OCI-LY7 (cell line): ENCODE results near the gene DOCK3. TPM values are rescaled to one million over a fixed set of nuclear protein-coding genes. Genes with fewer than 3 reads are reported as not detected.

Experiments
- BruUV-seq: library from RNA; stranded (reverse); fragments of 400-500 nt; replicated peaks from 2 replicates; lab custom pipeline; 2021; lab: Mats Ljungman, UMichigan
- CTCF ChIA-PET: fragments of 300-600 bp; sonication (Branson Sonifier 250); formaldehyde crosslinking; loops from one replicate; lab custom pipeline; 2022; ENCODE audit warnings: antibody characterized with exemption; ENCODE audit not compliant: unreplicated experiment; lab: Charles Lee
- POLR2A ChIA-PET: fragments of 300-600 bp; sonication (Branson Sonifier 250); formaldehyde crosslinking; loops from one replicate; lab custom pipeline; 2022; ENCODE audit warnings: antibody characterized with exemption; lab: Charles Lee
- DNase-seq: peaks from one replicate; pipeline ENCODE4 v3.0.0-alpha.2; 2015; ENCODE audit warnings: low spot score
- H2AFZ ChIP-seq: fragments of 200-600 bp; sonication (generic), shearing (Covaris generic); 2 replicates; pipeline ENCODE4 v1.6.1; 2014; ENCODE audit warnings: mild to moderate bottlenecking, antibody characterized with exemption, low read length, moderate library complexity
- H3K27ac ChIP-seq: fragments of 200-600 bp; sonication (generic); 2 replicates; pipeline ENCODE4 v1.5.1; 2014; ENCODE audit warnings: mixed run types, low read depth, mild to moderate bottlenecking, moderate library complexity, low read length, inconsistent platforms; ENCODE audit not compliant: poor library complexity, severe bottlenecking
- H3K36me3 ChIP-seq: fragments of 200-600 bp; sonication (generic); 2 replicates; pipeline ENCODE4 v1.6.1; 2014; ENCODE audit warnings: mild to moderate bottlenecking, antibody characterized with exemption, low read length, moderate library complexity, mixed read lengths; ENCODE audit not compliant: insufficient read depth
- H3K4me1 ChIP-seq: fragments of 200-600 bp; sonication (generic); 2 replicates; pipeline ENCODE4 v1.5.1; 2014; ENCODE audit warnings: mild to moderate bottlenecking, low read length; ENCODE audit not compliant: insufficient read depth, poor library complexity, severe bottlenecking
- H3K4me2 ChIP-seq: fragments of 200-600 bp; sonication (generic); 2 replicates; pipeline ENCODE4 v1.6.1; 2014; ENCODE audit warnings: mild to moderate bottlenecking, low read length
- H3K4me3 ChIP-seq: fragments of 200-600 bp; sonication (generic); 2 replicates; pipeline ENCODE4 v1.5.1; 2014; ENCODE audit warnings: mild to moderate bottlenecking, low read depth, low read length; ENCODE audit not compliant: poor library complexity, severe bottlenecking
- H3K79me2 ChIP-seq: fragments of 200-600 bp; sonication (generic); 2 replicates; pipeline ENCODE4 v1.6.1; 2016; ENCODE audit warnings: low read depth, mild to moderate bottlenecking, low read length, moderate library complexity, mixed read lengths; ENCODE audit not compliant: insufficient read depth
- H3K9me2 ChIP-seq: fragments of 200-600 bp; sonication (generic); 2 replicates; pipeline ENCODE4 v1.6.1; 2016; ENCODE audit warnings: mild to moderate bottlenecking, low read length, mixed read lengths; ENCODE audit not compliant: insufficient read depth
- H3K9me3 ChIP-seq: fragments of 200-600 bp; sonication (generic); 2 replicates; pipeline ENCODE4 v1.6.1; 2014; ENCODE audit warnings: mild to moderate bottlenecking, mixed run types, low read length, mixed read lengths
- H4K20me1 ChIP-seq: fragments of 200-600 bp; sonication (generic); 2 replicates; pipeline ENCODE4 v1.6.1; 2014; ENCODE audit warnings: mild to moderate bottlenecking, antibody characterized with exemption, low read length, moderate library complexity, mixed read lengths; ENCODE audit not compliant: insufficient read depth
- EZH2phosphoT487 ChIP-seq: fragments of 200-600 bp; sonication (generic); IDR thresholded peaks from 2 replicates; pipeline ENCODE4 v1.6.1; 2018; ENCODE audit warnings: low read depth, borderline replicate concordance, mild to moderate bottlenecking, mixed run types, antibody characterized with exemption, low read length, moderate library complexity, mixed read lengths
- intact Hi-C: fragments of 100-400 bp; cut with micrococcal nuclease; formaldehyde crosslinking; loops from one replicate; pipeline ENCODE4 v1.10.0; 2022; ENCODE audit not compliant: unreplicated experiment
- total RNA-seq, 2 experiments: library from RNA; depleted of rRNA in 1 of 2; stranded (reverse); fragments of >200 nt in 1 of 2; shearing (Covaris generic) in 1 of 2; gene quantifications; 2 replicates each; pipeline ENCODE4 v1.2.3, GENCODE V29; 2014 to 2022
- TF ChIP-seq, protein P1 (sequence below): fragments of 200-600 bp; sonication (generic); conservative IDR thresholded peaks from 2 replicates; pipeline ENCODE4 v1.5.1; 2014; ENCODE audit warnings: mild to moderate bottlenecking, antibody characterized with exemption, low read length, moderate library complexity, mixed read lengths

DOCK3 gene
- total RNA-seq, 2 experiments from 2014 or later: not detected

DNA sequence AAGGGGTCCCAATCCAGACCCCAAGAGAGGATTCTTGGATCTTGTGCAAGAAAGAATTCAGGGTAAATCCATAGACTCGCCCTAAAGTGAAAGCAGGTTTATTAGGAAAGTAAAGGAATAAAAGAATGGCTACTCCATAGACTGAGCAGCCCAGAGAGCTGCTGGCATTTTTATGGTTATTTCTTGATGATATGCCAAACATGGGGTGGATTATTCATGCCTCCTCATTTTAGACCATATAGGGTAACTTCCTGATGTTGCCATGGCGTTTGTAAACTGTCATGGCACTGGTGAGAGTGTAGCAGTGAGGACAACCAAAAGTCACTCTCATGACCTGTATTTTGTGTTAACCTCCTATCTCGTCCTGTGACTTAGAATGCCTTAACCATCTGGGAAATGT lies 142.2 kb downstream of the DOCK3 start:
- Histone ChIP-seq H3K9me2 (no peaks in the 10 kb centered on the region), H3K36me3 (no peaks in the 10 kb centered on the region), H3K79me2 (no peaks in the 10 kb centered on the region), H3K4me1 (no peaks in the 10 kb centered on the region), H3K4me2 (no peak overlapping the region), H3K27ac (no peak overlapping the region), H4K20me1 (no peaks in the 10 kb centered on the region), H3K9me3 (no peaks in the 10 kb centered on the region), H2AFZ (no peak overlapping the region), H3K4me3 (no peak overlapping the region)
- ChIA-PET POLR2A (no interaction called here), CTCF (no interaction called here)
- TF ChIP-seq, protein P1, sequence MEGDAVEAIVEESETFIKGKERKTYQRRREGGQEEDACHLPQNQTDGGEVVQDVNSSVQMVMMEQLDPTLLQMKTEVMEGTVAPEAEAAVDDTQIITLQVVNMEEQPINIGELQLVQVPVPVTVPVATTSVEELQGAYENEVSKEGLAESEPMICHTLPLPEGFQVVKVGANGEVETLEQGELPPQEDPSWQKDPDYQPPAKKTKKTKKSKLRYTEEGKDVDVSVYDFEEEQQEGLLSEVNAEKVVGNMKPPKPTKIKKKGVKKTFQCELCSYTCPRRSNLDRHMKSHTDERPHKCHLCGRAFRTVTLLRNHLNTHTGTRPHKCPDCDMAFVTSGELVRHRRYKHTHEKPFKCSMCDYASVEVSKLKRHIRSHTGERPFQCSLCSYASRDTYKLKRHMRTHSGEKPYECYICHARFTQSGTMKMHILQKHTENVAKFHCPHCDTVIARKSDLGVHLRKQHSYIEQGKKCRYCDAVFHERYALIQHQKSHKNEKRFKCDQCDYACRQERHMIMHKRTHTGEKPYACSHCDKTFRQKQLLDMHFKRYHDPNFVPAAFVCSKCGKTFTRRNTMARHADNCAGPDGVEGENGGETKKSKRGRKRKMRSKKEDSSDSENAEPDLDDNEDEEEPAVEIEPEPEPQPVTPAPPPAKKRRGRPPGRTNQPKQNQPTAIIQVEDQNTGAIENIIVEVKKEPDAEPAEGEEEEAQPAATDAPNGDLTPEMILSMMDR: no peak
- intact Hi-C loops: no loop called here
- no peak for DNase-seq
- no TSS peak for BruUV-seq

DNA sequence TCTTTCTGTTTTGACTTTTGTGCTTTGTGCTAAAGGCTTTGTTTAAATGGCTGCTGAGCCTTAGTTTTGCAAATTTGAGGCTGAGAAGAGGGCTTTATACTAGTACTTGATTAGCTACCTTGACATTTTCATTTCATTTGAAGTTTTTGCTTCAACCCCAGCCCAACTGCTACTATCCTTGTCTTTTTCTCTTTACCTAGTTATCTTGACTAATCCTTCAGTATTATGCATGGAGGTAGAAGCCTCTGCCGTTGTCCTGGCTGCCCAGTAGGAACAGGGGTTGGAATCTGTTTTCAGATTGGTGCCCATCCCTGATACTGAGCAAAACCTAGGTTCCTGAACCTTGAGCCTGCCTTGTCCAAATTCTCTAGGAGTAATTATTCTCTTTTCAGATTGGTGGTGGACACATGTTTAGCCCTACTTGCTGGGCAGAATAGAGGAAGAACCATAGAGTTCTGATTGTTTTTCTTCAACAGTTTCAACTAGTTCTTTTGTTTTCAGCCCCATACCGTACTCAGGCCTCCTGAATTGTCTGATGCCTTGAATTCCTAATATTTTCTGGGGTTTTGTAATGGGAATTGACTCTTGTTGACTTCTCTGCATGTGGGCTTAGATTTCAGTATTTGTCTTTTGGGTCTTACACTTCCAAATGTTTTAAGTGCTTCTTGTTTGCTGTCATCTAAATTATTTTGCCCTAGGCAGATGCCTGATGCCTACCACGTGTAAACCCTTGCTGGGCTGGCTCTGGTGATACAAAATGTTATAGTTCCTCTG lies 143.2 kb downstream of the DOCK3 start:
- intact Hi-C loops: no loop called here
- ChIA-PET CTCF (no interaction called here), POLR2A (no interaction called here)
- TF ChIP-seq EZH2phosphoT487: no peak
- TF ChIP-seq, protein P1: no peak
- Histone ChIP-seq H3K4me1 (no peaks in the 10 kb centered on the region), H3K9me2 (no peaks in the 10 kb centered on the region), H3K4me2 (no peak overlapping the region), H3K4me3 (no peak overlapping the region), H3K27ac (no peak overlapping the region), H2AFZ (no peak overlapping the region), H3K36me3 (no peaks in the 10 kb centered on the region), H4K20me1 (no peaks in the 10 kb centered on the region), H3K79me2 (no peaks in the 10 kb centered on the region), H3K9me3 (no peaks in the 10 kb centered on the region)
- no peak for DNase-seq
- no TSS peak for BruUV-seq

DNA sequence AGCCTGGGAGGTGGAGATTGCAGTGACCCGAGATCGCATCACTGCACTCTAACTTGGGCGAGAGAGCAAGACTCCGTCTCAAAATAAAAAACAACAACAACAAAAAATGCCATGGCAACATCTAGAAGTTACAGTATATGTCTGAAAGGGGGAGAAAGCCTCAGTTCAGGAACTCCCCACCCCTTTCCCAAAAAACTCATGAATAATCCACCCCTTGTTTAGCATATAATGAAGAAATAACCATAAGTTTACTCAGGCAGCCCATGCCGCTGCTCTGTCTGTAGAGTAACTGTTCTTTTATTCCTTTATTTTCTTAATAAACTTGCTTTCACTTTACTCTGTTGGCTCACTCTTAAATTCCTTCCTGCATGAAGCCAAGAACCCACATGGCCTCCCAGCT lies 145.2 kb downstream of the DOCK3 start:
- ChIA-PET POLR2A (no interaction called here), CTCF (no interaction called here)
- DNase-seq: no peak
- intact Hi-C loops: no loop called here
- no peak overlapping the region for H2AFZ ChIP-seq
- H3K4me2 ChIP-seq: no peak overlapping the region
- H3K4me1 ChIP-seq: no peaks in the 10 kb centered on the region
- BruUV-seq: no TSS peak
- no peak overlapping the region for H3K27ac ChIP-seq
- no peaks in the 10 kb centered on the region for H3K9me2 ChIP-seq
- no peaks in the 10 kb centered on the region for H3K9me3 ChIP-seq
- H3K4me3 ChIP-seq: no peak overlapping the region
- no peaks in the 10 kb centered on the region for H3K36me3 ChIP-seq
- no peaks in the 10 kb centered on the region for H4K20me1 ChIP-seq
- TF ChIP-seq, protein P1: no peak
- TF ChIP-seq EZH2phosphoT487: no peak
- no peaks in the 10 kb centered on the region for H3K79me2 ChIP-seq
